ENCODE results near the gene MLPH.

DNA sequence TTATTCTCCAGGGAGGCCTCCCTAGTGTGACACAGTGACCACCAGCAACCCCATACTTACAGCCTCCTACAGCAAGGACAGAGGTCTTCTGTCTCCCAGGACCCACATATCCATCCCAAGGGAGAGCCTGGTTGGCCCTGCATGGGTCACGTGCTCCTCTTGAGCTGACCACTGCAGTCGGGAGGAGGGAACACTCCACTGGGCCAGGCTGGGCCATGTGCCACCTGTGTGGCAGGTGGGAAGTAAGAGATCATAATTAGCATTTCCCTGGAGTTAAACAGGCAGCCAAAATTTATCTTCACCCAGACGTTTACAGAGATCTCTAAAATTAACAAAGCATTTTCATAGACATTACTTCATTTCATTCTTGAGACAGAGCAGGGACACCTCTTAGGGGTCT is 33.4 kb upstream of the MLPH start:
- TF ChIP-seq EZH2phosphoT487 (conservative IDR thresholded peaks at IDR 0.05; ENCODE audit: low read length) (no peak), CTCF (IDR thresholded peaks at IDR 0.05; ENCODE audit: insufficient read depth, low read length, poor library complexity, severe bottlenecking) (no peak)
